Jurkat, Clone E6-1 (cell line): ENCODE data around the gene PRKCA.
"Not testable (repeated sequence)": the region's sequence is repeated elsewhere in the genome, so short reads cannot be mapped to it uniquely, and the experiment has no call there.

ENCODE experiments used
- DNase-seq: peaks from one replicate; pipeline ENCODE4 v3.0.0-alpha.2; 2011; ENCODE audit warnings: low read depth, low spot score
- H3K4me3 ChIP-seq: 2 replicates; pipeline ENCODE4 v1.5.1; 2011; ENCODE audit warnings: mild to moderate bottlenecking, low read length, control low read depth, moderate library complexity

PRKCA gene

GRCh38 chr17:66285149-66285548 lies 17.3 kb upstream of the PRKCA start:
- no peak for DNase-seq
- H3K4me3 ChIP-seq: no peak overlapping the region

- no peak overlapping the region for H3K4me3 ChIP-seq
- no peak for DNase-seq
These were observed 14.5 kb upstream of the PRKCA start for GRCh38 chr17:66287911-66288310.

- H3K4me3 ChIP-seq: no peak overlapping the region
- no peak for DNase-seq
These were observed 12.2 kb upstream of the PRKCA start for GRCh38 chr17:66290101-66290722.

GRCh38 chr17:66292353-66292752 lies 10.1 kb upstream of the PRKCA start:
- no peak for DNase-seq
- no peak overlapping the region for H3K4me3 ChIP-seq

GRCh38 chr17:66296289-66296725 lies 6.1 kb upstream of the PRKCA start:
- DNase-seq: no peak
- H3K4me3 ChIP-seq: no peak overlapping the region

- H3K4me3 ChIP-seq, DNase-seq: not testable (repeated sequence)
These were observed 5.0 kb upstream of the PRKCA start for GRCh38 chr17:66297443-66297842.

GRCh38 chr17:66299711-66300110 lies 2.7 kb upstream of the PRKCA start:
- no peak for DNase-seq
- no peak overlapping the region for H3K4me3 ChIP-seq

- H3K4me3 ChIP-seq: no peak overlapping the region
- no peak for DNase-seq
These were observed 1.5 kb upstream of the PRKCA start for GRCh38 chr17:66300956-66301355.

GRCh38 chr17:66301367-66301863 lies 998 bp upstream of the PRKCA start:
- H3K4me3 ChIP-seq: peak overlapping the region; percentile 73
- no peak for DNase-seq

GRCh38 chr17:66302761-66303626 lies 581 bp downstream of the PRKCA start:
- no peak for DNase-seq
- H3K4me3 ChIP-seq: peak overlapping the region; percentile 74

- peak; percentile 63 for DNase-seq
- H3K4me3 ChIP-seq: peak overlapping the region; percentile 74
These were observed 2.1 kb downstream of the PRKCA start for GRCh38 chr17:66304304-66305174.

- DNase-seq: no peak
- no peak overlapping the region for H3K4me3 ChIP-seq
These were observed 4.0 kb downstream of the PRKCA start for GRCh38 chr17:66306446-66306845.

- DNase-seq: no peak
- H3K4me3 ChIP-seq: no peak overlapping the region
These were observed 4.8 kb downstream of the PRKCA start for GRCh38 chr17:66307257-66307656.

- H3K4me3 ChIP-seq: no peak overlapping the region
- no peak for DNase-seq
These were observed 6.4 kb downstream of the PRKCA start for GRCh38 chr17:66308856-66309255.

- DNase-seq: no peak
- H3K4me3 ChIP-seq: no peak overlapping the region
These were observed 7.4 kb downstream of the PRKCA start for GRCh38 chr17:66309793-66310192.

- no peak for DNase-seq
These were observed 8.2 kb downstream of the PRKCA start for GRCh38 chr17:66310528-66311148.

GRCh38 chr17:66312912-66313311 lies 10.5 kb downstream of the PRKCA start:
- no peak for DNase-seq
- no peak overlapping the region for H3K4me3 ChIP-seq

More at GRCh38 chr17:66310528-66311148, 8.2 kb downstream of the PRKCA start:
- H3K4me3 ChIP-seq: no peak overlapping the region

- DNase-seq: no peak
These were observed 10.9 kb downstream of the PRKCA start for GRCh38 chr17:66313325-66313724.

More at GRCh38 chr17:66313325-66313724, 10.9 kb downstream of the PRKCA start:
- H3K4me3 ChIP-seq: no peak overlapping the region
